Umbilical cord (tissue), 2 donors: Measurements from ENCODE around the gene AMH. TPM values are rescaled to one million over a fixed set of nuclear protein-coding genes. Genes with fewer than 3 reads are reported as not detected.

ENCODE experiments used
- DNase-seq: peaks from one replicate; pipeline ENCODE4 v3.0.0-alpha.2; 2015; ENCODE audit warnings: low spot score
- total RNA-seq: library from RNA; depleted of rRNA; stranded (reverse); fragments of >200 nt; gene quantifications from one replicate; pipeline ENCODE4 v1.2.3, GENCODE V29; 2014; ENCODE audit warnings: low replicate concordance; ENCODE audit not compliant: insufficient read depth

AMH gene
- total RNA-seq, 1 donor from 2014 or later: 3.1 TPM

- DNase-seq: no peak
These were observed 27.8 kb upstream of the AMH start for GRCh38 chr19:2221250-2221831.

- no peak for DNase-seq
These were observed 27.2 kb upstream of the AMH start for GRCh38 chr19:2221918-2222317.

GRCh38 chr19:2223391-2223790 lies 25.7 kb upstream of the AMH start:
- no peak for DNase-seq

- no peak for DNase-seq
These were observed 25.2 kb upstream of the AMH start for GRCh38 chr19:2223959-2224358.

GRCh38 chr19:2224754-2225349 lies 24.3 kb upstream of the AMH start:
- DNase-seq: no peak

- no peak for DNase-seq
These were observed 23.6 kb upstream of the AMH start for GRCh38 chr19:2225415-2226050.

- DNase-seq: no peak
These were observed 22.9 kb upstream of the AMH start for GRCh38 chr19:2226051-2226839.

GRCh38 chr19:2226840-2227360 lies 22.2 kb upstream of the AMH start:
- no peak for DNase-seq

GRCh38 chr19:2227415-2228156 lies 21.5 kb upstream of the AMH start:
- no peak for DNase-seq

GRCh38 chr19:2228157-2229030 lies 20.7 kb upstream of the AMH start:
- no peak for DNase-seq

- DNase-seq: no peak
These were observed 19.8 kb upstream of the AMH start for GRCh38 chr19:2229103-2230032.

- DNase-seq: no peak
These were observed 19.0 kb upstream of the AMH start for GRCh38 chr19:2230033-2230531.

- DNase-seq: no peak
These were observed 18.2 kb upstream of the AMH start for GRCh38 chr19:2230807-2231533.

- no peak for DNase-seq
These were observed 17.4 kb upstream of the AMH start for GRCh38 chr19:2231621-2232221.

- DNase-seq: no peak
These were observed 16.6 kb upstream of the AMH start for GRCh38 chr19:2232286-2233151.

- no peak for DNase-seq
These were observed 15.4 kb upstream of the AMH start for GRCh38 chr19:2233601-2234280.

- no peak for DNase-seq
These were observed 14.1 kb upstream of the AMH start for GRCh38 chr19:2234996-2235380.
